ENCODE data around the gene CADPS2. TPM values are rescaled to one million over a fixed set of nuclear protein-coding genes. Genes with fewer than 3 reads are reported as not detected.

CADPS2 gene
- total RNA-seq, 1 donor from 2014 or later, result 19.1 TPM

GRCh38 chr7:122790591-122790990, 95.7 kb downstream of the CADPS2 start:
- no peak overlapping the region for H3K27ac Mint-ChIP-seq
- H3K27me3 Mint-ChIP-seq (ENCODE audit: insufficient read depth, low read depth), result no peaks in the 10 kb centered on the region
- Histone ChIP-seq H3K9me3 (ENCODE audit: low read depth) (no peaks in the 10 kb centered on the region), H4K20me1 (ENCODE audit: low read depth) (peaks cover 3% of the 10 kb centered on the region), H3K27ac (no peak overlapping the region), H3K4me1 (peaks cover 59% of the 10 kb centered on the region), H3K4me3 (no peak overlapping the region), H3K4me2 (no peak overlapping the region), H3K36me3 (no peaks in the 10 kb centered on the region), H3K79me2 (ENCODE audit: low read depth) (no peaks in the 10 kb centered on the region), H3F3A (ENCODE audit: low read depth) (peaks cover 40% of the 10 kb centered on the region), H3K27me3 (no peaks in the 10 kb centered on the region), H3K9ac (no peak overlapping the region), H2AFZ (replicated peaks) (no peak overlapping the region)
- H3K36me3 Mint-ChIP-seq, result peaks cover 3% of the 10 kb centered on the region
- DNase-seq (ENCODE audit: low spot score), result no peak
- TF ChIP-seq CTCF (IDR thresholded peaks at IDR 0.05), result no peak
- no peak for TF ChIP-seq EZH2 (IDR thresholded peaks at IDR 0.05)
- H3K4me1 Mint-ChIP-seq, result peaks cover 11% of the 10 kb centered on the region
- peaks cover 7% of the 10 kb centered on the region for H3K9me3 Mint-ChIP-seq
- H3K4me3 Mint-ChIP-seq, result no peak overlapping the region

GRCh38 chr7:122790132-122790531, 96.1 kb downstream of the CADPS2 start:
- H3K27ac ChIP-seq, result no peak overlapping the region
- peaks cover 3% of the 10 kb centered on the region for H4K20me1 ChIP-seq (ENCODE audit: low read depth)
- no peak overlapping the region for H3K4me3 ChIP-seq
- H3K4me2 ChIP-seq, result peak overlapping the region; percentile 46
- H3F3A ChIP-seq (ENCODE audit: low read depth), result peaks cover 40% of the 10 kb centered on the region
- H3K36me3 Mint-ChIP-seq, result peaks cover 3% of the 10 kb centered on the region
- no peak for DNase-seq (ENCODE audit: low spot score)
- H3K27me3 Mint-ChIP-seq (ENCODE audit: insufficient read depth, low read depth), result no peaks in the 10 kb centered on the region
- H3K4me3 Mint-ChIP-seq, result no peak overlapping the region
- H3K4me1 Mint-ChIP-seq, result peaks cover 11% of the 10 kb centered on the region
- no peak overlapping the region for H3K9ac ChIP-seq
- H3K36me3 ChIP-seq, result no peaks in the 10 kb centered on the region
- peaks cover 3% of the 10 kb centered on the region for H3K9me3 Mint-ChIP-seq
- TF ChIP-seq EZH2phosphoT487 (IDR thresholded peaks at IDR 0.05), result no peak
- no peak for TF ChIP-seq CTCF (IDR thresholded peaks at IDR 0.05)
- no peak for TF ChIP-seq EZH2 (IDR thresholded peaks at IDR 0.05)
- H3K79me2 ChIP-seq (ENCODE audit: low read depth), result no peaks in the 10 kb centered on the region
- peaks cover 59% of the 10 kb centered on the region for H3K4me1 ChIP-seq
- H3K9me3 ChIP-seq (ENCODE audit: low read depth), result no peaks in the 10 kb centered on the region
- H3K27ac Mint-ChIP-seq, result no peak overlapping the region
- H2AFZ ChIP-seq (replicated peaks), result no peak overlapping the region
- no peaks in the 10 kb centered on the region for H3K27me3 ChIP-seq

GRCh38 chr7:122789156-122789555, 97.1 kb downstream of the CADPS2 start:
- H3K27me3 Mint-ChIP-seq (ENCODE audit: insufficient read depth, low read depth), result no peaks in the 10 kb centered on the region
- peaks cover 59% of the 10 kb centered on the region for H3K4me1 ChIP-seq

More at GRCh38 chr7:122789156-122789555, 97.1 kb downstream of the CADPS2 start:
- Histone ChIP-seq H3K36me3 (no peaks in the 10 kb centered on the region), H4K20me1 (ENCODE audit: low read depth) (peaks cover 3% of the 10 kb centered on the region), H3K27ac (peak overlapping the region; percentile 86), H2AFZ (replicated peaks) (no peak overlapping the region), H3F3A (ENCODE audit: low read depth) (peaks cover 41% of the 10 kb centered on the region), H3K79me2 (ENCODE audit: low read depth) (no peaks in the 10 kb centered on the region), H3K9ac (no peak overlapping the region), H3K9me3 (ENCODE audit: low read depth) (no peaks in the 10 kb centered on the region), H3K4me3 (peak overlapping the region; percentile 14), H3K4me2 (peak overlapping the region; percentile 46), H3K27me3 (no peaks in the 10 kb centered on the region)
- no peak overlapping the region for H3K4me3 Mint-ChIP-seq
- no peaks in the 10 kb centered on the region for H3K9me3 Mint-ChIP-seq
- H3K36me3 Mint-ChIP-seq, result peaks cover 3% of the 10 kb centered on the region
- TF ChIP-seq EZH2phosphoT487 (IDR thresholded peaks at IDR 0.05) (no peak), CTCF (IDR thresholded peaks at IDR 0.05) (no peak), EZH2 (IDR thresholded peaks at IDR 0.05) (no peak)
- peak; percentile 72 for DNase-seq (ENCODE audit: low spot score)
- H3K4me1 Mint-ChIP-seq, result peaks cover 11% of the 10 kb centered on the region
- H3K27ac Mint-ChIP-seq, result no peak overlapping the region

All from neural progenitor cell (in vitro differentiated cells).